DMS 273 (cell line): ENCODE results near the gene MTO1.
"Not testable (repeated sequence)": the region's sequence is repeated elsewhere in the genome, so short reads cannot be mapped to it uniquely, and the experiment has no call there.

ENCODE experiments used
- DNase-seq: peaks from one replicate; lab custom pipeline; 2025; ENCODE audit not compliant: unreplicated experiment; lab: John Stamatoyannopoulos, UW

The MTO1 gene

DNA sequence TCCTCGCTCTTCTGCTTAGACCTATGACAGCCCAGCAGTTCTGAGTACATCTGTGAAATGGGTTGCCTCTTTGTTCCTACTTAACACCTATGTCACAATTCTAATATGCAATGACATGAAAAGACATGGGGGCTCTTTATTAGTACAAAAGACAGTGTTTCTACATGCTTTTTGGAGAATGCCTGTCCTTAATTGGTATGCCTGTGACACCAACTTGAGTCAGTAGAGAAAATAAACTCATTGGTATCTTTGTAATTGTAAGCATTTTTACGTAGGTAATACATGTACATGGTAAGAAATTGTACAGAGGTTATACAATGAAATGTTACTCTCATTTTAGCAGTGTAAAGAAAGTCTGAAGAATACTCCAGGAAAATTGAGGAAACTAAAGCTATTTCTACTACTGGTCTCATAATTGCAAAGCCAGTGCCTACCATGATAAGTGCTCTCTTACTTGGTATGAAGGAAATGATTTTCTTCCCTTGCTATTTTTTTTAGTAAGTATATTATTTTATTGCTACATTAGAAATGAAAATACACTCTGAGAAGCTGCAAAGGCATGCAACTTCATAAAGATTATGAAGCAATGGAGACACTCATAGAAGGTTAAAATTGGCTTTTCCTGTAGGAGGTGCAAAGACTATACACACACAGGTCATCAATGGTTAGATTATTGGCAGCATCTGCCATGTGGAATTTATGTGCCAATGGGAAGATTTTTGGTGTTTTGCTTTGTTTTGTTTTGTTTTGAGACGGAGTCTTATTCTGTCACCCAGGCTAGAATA, 64.2 kb downstream of the MTO1 start:
- no peak for DNase-seq

DNA sequence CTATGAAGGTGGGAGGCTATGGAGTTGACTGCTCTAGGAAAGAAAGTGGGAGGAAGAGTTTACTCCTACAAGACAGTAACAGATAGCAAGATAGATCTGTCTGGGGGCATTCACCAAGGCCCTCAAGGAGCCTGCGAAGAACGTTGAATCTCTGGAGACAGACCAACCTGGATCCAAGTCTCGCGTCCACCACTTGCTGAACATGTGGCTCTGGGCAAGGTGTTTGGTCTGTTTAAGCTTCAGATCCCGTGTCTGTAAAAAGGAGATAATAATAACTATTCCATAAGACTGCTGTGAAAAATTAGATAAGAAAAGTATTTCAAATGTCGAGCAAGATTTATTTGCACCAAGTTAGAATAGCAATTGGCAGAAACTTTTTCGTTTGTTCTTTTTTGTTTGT, 67.4 kb downstream of the MTO1 start:
- no peak for DNase-seq

DNA sequence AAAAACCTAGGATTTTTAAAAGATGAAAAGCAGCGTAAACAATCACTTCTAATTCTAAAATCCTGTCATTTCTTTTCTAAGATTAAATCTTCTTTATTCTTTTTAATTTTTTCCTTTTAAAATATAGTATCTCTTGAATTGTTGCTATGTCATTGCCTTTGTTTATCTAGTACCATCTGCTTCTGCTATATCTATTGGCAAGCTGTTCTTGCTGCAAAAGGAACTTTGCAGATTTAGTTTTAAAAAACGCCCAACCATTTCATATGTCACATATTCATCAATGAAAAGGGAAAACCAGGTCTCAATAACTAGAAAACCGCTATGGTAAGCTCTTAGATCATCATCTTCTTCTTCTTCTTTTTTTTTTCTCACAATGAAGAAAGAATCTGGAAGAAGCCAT, 70.8 kb downstream of the MTO1 start:
- no peak for DNase-seq

DNA sequence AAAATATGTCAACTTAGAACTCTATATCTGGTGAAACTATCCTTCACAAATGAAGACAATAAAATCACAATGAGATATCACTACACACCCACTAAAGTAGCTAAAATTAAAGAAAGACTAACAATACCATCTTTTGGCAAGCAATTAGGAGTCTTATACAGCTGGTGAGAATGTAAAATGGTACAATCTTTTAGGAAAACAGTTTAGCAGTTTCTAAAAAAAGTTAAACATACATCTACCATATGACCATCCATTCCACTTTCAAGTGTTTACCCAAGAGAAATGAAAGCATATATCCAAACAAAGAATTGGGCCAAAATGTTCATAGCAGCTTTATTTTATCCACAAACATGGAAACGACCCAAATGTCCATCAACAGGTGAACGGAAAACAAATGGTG, 73.1 kb downstream of the MTO1 start:
- DNase-seq, result no peak

DNA sequence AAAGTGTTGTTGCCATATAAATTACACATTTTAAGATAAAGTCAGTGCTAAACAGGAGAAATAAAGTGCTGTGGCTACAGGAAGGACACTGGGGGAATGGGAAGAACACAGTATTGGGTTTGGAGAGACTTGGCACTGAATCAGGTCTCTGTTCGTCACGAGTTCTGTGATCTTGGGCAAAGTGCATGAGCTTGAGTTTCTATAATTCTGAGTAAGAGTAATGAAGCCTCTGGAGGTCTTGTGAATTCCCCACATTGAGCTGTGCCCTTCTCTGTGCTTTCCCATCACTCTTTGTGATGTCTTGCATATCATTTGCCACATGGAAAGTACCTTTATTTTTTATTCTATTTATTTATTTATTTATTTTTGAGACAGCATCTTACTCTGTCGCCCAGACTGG, 76.1 kb downstream of the MTO1 start:
- no peak for DNase-seq

- no peak for DNase-seq
Measured at GRCh38 chr6:73538116-73538779, 76.7 kb downstream of the MTO1 start.

GRCh38 chr6:73542481-73542880, 80.9 kb downstream of the MTO1 start:
- not testable (repeated sequence) for DNase-seq

- no peak for DNase-seq
Measured at GRCh38 chr6:73542891-73543290, 81.4 kb downstream of the MTO1 start.

- no peak for DNase-seq
Measured at GRCh38 chr6:73547036-73547435, 85.5 kb downstream of the MTO1 start.

DNA sequence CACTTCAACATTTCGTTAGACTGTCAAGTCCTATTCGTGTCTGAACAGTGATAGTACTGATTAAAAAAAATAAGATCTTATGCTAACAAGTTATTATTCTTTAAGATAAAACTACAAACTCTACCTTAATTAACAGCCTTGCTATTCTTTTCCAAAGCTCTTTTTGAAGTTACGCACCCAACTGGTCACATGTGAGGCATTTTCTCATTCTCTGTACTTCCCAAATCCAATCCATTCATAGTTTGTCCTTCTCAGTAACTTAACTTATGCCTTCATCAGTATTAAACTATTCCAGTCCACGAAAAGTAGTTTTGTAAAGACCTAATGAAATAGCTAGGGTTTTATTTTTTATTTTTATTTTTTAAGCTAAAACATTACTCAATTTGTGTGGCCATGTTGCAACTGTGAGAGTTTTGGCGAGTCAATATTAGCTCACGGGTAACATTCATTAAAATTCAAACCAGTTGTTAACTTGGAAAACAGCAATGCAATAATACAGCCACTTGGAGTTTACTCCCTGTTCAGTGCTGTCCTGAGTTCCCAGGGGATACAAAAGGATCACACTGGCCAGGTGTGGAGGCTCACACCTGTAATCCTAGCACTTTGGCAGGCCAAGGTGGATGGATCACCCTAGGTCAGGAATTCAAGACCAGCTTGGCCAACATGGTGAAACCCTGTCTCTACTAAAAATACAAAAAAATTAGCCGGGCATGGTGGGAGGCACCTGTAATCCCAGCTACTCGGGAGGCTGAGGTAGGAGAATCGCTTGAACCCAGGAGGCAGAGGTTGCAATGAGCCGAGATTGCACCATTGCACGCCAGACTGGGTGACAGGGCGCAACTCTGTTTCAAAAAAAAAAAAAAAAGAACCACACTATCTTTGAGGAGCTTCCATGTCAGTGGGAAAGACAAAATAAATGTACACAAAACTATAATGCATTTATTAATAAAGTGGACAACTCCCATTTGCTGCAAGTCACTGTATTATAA, 87.2 kb downstream of the MTO1 start:
- no peak for DNase-seq

GRCh38 chr6:73551115-73551514, 89.6 kb downstream of the MTO1 start:
- not testable (repeated sequence) for DNase-seq

DNA sequence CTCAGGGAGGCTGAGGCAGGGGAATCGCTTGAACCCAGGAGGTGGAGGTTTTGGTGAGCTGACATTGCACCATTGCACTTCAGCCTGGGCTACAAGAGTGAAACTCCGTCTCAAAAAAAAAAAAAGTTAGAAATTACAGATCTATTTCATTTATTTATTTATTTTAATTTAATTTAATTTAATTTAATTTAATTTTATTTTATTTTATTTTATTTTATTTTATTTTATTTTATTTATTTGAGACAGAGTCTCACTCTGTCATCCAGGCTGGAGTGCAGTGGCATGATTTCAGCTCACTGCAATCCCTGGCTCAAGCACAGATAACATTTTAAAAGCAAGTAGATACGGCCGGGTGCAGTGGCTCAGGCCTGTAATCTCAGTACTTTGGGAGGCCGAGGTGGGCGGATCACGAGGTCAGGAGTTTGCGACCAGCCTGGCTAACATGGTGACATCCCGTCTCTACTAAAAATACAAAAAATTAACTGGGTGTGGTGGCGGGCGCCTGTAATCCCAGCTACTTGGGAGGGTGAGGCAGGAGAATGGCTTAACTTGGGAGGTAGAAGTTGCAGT, 93.9 kb downstream of the MTO1 start:
- not testable (repeated sequence) for DNase-seq

DNA sequence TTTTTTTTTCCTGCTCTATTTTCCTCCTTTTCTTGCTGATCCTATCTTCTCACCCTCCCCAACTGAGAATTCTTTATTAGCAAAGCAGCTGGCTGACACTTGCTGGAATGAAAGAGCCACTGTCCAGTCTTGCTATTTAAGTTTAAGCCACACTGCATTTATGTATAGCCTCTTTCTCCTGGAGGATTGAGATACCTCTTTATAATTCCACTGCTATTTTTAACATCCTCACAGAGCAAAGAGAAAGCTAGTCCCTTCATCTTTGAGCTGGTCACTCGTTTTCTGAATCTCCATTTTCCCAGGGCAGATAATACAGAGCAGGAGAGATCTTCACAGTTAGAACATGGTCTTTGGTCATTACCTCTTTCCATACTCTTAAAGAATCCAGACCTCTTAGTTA, 95.3 kb downstream of the MTO1 start:
- DNase-seq, result no peak
